ENCODE measurements around the gene RWDD2A. TPM values are rescaled to one million over a fixed set of nuclear protein-coding genes. Genes with fewer than 3 reads are reported as not detected.
"Not testable (repeated sequence)": the region's sequence is repeated elsewhere in the genome, so short reads cannot be mapped to it uniquely, and the experiment has no call there.

RWDD2A gene
- total RNA-seq, 2 donors from 2014 or later: 4.3 to 5.4 TPM

- H3K27ac ChIP-seq: no peak overlapping the region
- peak; percentile 33 for ATAC-seq
Observed at GRCh38 chr6:83183082-83183828, 9.9 kb upstream of the RWDD2A start.

GRCh38 chr6:83185096-83185495, 8.1 kb upstream of the RWDD2A start:
- intact Hi-C loops (cut with DNase I): no loop called here
- H3K36me3 ChIP-seq (replicated peaks in 1 of 2; ENCODE audit: insufficient read depth in 1 of 2, low read depth in 2 of 2): peaks cover 4 to 21% of the 10 kb centered on the region in 2 donors
- ATAC-seq (no peak), DNase-seq (no peak)
- TF ChIP-seq CTCF (IDR thresholded peaks at IDR 0.05) (no peak), POLR2A (IDR thresholded peaks at IDR 0.05) (no peak)
- H3K4me1 ChIP-seq: peaks cover 31% of the 10 kb centered on the region
- WGBS, 2 donors: 94 to 100% methylated on average over 2 of the region's 2 CpGs
- H3K27me3 ChIP-seq: no peaks in the 10 kb centered on the region
- no peak overlapping the region for H3K27ac ChIP-seq
- H3K4me3 ChIP-seq: no peak overlapping the region
- no peaks in the 10 kb centered on the region for H3K9me3 ChIP-seq

More at GRCh38 chr6:83183082-83183828, 9.9 kb upstream of the RWDD2A start:
- Histone ChIP-seq H3K4me3 (no peak overlapping the region), H3K9me3 (no peaks in the 10 kb centered on the region), H3K27me3 (no peaks in the 10 kb centered on the region), H3K36me3 (replicated peaks in 1 of 2; ENCODE audit: insufficient read depth in 1 of 2, low read depth in 2 of 2) (peaks cover 4 to 21% of the 10 kb centered on the region in 2 donors), H3K4me1 (peaks cover 14% of the 10 kb centered on the region)
- WGBS, 2 donors: 62 to 70% methylated on average over 9 of the region's 9 CpGs
- DNase-seq: peak in 1 of 4 donors; percentile 10
- intact Hi-C loops (cut with DNase I): no loop called here
- TF ChIP-seq CTCF (IDR thresholded peaks at IDR 0.05) (no peak), POLR2A (IDR thresholded peaks at IDR 0.05) (no peak)

- H3K27me3 ChIP-seq: no peaks in the 10 kb centered on the region
- no peaks in the 10 kb centered on the region for H3K9me3 ChIP-seq
- H3K4me3 ChIP-seq: no peak overlapping the region
- peaks cover 4 to 12% of the 10 kb centered on the region in 2 donors for H3K36me3 ChIP-seq (replicated peaks in 1 of 2; ENCODE audit: insufficient read depth in 1 of 2, low read depth in 2 of 2)
- no peak overlapping the region for H3K27ac ChIP-seq
- peaks cover 30% of the 10 kb centered on the region for H3K4me1 ChIP-seq
- DNase-seq: no peak
- no peak for ATAC-seq
- intact Hi-C loops (cut with DNase I): no loop called here
- WGBS, 2 donors: 12 to 37% methylated on average over 3 of the region's 3 CpGs
- no peak for TF ChIP-seq POLR2A (IDR thresholded peaks at IDR 0.05)
- TF ChIP-seq CTCF (IDR thresholded peaks at IDR 0.05): no peak
Observed at GRCh38 chr6:83188501-83188900, 4.7 kb upstream of the RWDD2A start.

GRCh38 chr6:83190626-83191025, 2.5 kb upstream of the RWDD2A start:
- Histone ChIP-seq H3K36me3 (replicated peaks in 1 of 2; ENCODE audit: insufficient read depth in 1 of 2, low read depth in 2 of 2) (peaks cover 0 to 6% of the 10 kb centered on the region in 2 donors), H3K4me1 (peaks cover 38% of the 10 kb centered on the region), H3K4me3 (no peak overlapping the region), H3K27ac (peak overlapping the region in 1 of 4 donors; percentile 0), H3K27me3 (no peaks in the 10 kb centered on the region), H3K9me3 (no peaks in the 10 kb centered on the region)
- DNase-seq: no peak
- intact Hi-C loops (cut with DNase I): no loop called here
- ATAC-seq: no peak
- TF ChIP-seq POLR2A (IDR thresholded peaks at IDR 0.05): no peak
- no peak for TF ChIP-seq CTCF (IDR thresholded peaks at IDR 0.05)
- WGBS, 2 donors: 29 to 37% methylated on average over 6 of the region's 6 CpGs

GRCh38 chr6:83191974-83192373, 1.2 kb upstream of the RWDD2A start:
- H3K9me3 ChIP-seq; DNase-seq; intact Hi-C loops (cut with DNase I); ATAC-seq; H3K27me3 ChIP-seq; H3K36me3 ChIP-seq (replicated peaks in 1 of 2; ENCODE audit: insufficient read depth in 1 of 2, low read depth in 2 of 2): not testable (repeated sequence)
- Histone ChIP-seq H3K27ac (peak overlapping the region in 2 of 4 donors; percentile 92 to 95), H3K4me1 (peaks cover 38% of the 10 kb centered on the region), H3K4me3 (peak overlapping the region; percentile 72 to 78)
- 32 to 48% methylated on average over 18 of the region's 18 CpGs for WGBS, 2 donors

Data from body of pancreas (tissue), 4 donors.